NB4 (cell line): Measurements from ENCODE around the gene ATP2B3.

ENCODE experiments used
- TF ChIP-seq, protein P1 (sequence below): IDR thresholded peaks from one replicate; pipeline ENCODE4 v1.5.1; 2012; ENCODE audit warnings: low read depth, low read length
- TF ChIP-seq, protein P2 (sequence below): IDR thresholded peaks from 2 replicates; pipeline ENCODE4 v1.6.1; 2011; ENCODE audit warnings: low read depth, low read length

DNA sequence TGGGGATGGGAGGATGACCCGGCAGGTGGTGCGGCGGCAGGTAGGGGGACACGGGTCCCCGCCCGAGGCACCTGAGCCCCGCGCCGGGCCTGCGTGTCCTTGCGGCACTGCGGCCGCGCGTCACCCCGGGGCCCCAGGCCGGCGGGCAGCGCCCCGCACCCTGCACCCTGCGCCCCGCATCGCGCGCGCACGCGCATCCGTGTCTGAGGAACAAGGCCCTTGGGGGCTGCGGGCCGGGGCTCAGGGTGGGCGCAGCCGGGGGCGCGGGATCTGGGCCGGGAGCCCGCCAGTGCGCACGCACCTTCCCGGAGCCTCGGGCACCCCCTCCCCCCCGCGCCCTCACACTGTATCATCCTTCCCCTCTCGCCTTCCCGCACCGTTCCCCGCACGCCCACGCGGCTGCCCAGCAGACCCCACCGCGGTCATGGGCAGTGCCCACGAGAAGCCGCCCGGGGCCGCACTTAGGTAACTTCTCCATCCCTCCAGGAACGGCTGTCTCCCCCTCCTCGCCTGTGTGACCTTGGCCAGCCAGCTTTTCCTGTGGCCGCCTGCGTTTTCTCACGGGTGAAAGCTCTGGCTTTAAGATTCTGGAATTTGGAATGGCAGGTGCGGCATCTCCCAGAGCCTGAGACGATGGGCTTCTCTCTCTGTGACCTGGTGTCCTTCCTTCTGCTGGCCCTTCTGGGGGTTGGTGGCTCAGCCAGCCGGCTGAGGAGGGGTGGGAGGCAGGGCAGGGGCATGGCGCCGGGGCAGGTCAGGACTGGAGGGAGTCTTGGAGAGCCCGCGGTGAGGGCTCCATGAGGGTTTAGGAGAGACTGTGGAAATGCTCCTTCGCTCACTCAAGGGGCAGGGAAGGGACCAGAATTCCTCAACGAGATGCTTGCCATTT lies 748 bp downstream of the ATP2B3 start:
- TF ChIP-seq, protein P1, sequence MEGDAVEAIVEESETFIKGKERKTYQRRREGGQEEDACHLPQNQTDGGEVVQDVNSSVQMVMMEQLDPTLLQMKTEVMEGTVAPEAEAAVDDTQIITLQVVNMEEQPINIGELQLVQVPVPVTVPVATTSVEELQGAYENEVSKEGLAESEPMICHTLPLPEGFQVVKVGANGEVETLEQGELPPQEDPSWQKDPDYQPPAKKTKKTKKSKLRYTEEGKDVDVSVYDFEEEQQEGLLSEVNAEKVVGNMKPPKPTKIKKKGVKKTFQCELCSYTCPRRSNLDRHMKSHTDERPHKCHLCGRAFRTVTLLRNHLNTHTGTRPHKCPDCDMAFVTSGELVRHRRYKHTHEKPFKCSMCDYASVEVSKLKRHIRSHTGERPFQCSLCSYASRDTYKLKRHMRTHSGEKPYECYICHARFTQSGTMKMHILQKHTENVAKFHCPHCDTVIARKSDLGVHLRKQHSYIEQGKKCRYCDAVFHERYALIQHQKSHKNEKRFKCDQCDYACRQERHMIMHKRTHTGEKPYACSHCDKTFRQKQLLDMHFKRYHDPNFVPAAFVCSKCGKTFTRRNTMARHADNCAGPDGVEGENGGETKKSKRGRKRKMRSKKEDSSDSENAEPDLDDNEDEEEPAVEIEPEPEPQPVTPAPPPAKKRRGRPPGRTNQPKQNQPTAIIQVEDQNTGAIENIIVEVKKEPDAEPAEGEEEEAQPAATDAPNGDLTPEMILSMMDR = no peak
- TF ChIP-seq, protein P2, sequence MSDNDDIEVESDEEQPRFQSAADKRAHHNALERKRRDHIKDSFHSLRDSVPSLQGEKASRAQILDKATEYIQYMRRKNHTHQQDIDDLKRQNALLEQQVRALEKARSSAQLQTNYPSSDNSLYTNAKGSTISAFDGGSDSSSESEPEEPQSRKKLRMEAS = no peak
